Stimulated activated CD4-positive, alpha-beta T cell treated with anti-CD3 and anti-CD28 coated beads, Interleukin-2, amount 100 ng/mL, for 4 hours (primary cell): ENCODE data around the gene NAV3.

ENCODE experiments used
- DNase-seq: peaks from one replicate; pipeline ENCODE4 v3.0.0-alpha.2; 2020; ENCODE audit warnings: low read depth

NAV3 gene

GRCh38 chr12:77925536-77926108 is 94.9 kb downstream of the NAV3 start:
- no peak for DNase-seq

GRCh38 chr12:77928078-77928477 is 97.4 kb downstream of the NAV3 start:
- DNase-seq: no peak

DNA sequence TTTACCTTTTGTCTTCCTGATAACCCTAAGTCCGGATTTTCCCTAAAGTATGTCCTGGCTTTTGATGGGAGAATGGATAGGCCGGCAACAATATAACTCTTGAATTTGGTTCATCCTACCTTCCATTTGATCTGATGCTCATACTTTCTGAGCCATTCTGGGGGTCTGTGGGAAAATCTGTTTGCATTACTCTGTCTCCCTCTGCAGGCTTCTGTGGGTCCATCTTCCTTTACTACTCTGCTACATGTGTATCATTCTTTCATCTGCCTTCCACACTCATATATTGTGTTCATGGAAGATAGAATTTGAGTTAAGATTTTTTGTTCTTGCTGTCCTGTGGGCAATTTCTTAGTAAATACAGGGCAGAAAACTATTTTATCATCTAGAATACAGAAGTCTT is 101.5 kb downstream of the NAV3 start:
- DNase-seq: no peak

- DNase-seq: no peak
Measured at GRCh38 chr12:77938301-77938700, 107.6 kb downstream of the NAV3 start.

DNA sequence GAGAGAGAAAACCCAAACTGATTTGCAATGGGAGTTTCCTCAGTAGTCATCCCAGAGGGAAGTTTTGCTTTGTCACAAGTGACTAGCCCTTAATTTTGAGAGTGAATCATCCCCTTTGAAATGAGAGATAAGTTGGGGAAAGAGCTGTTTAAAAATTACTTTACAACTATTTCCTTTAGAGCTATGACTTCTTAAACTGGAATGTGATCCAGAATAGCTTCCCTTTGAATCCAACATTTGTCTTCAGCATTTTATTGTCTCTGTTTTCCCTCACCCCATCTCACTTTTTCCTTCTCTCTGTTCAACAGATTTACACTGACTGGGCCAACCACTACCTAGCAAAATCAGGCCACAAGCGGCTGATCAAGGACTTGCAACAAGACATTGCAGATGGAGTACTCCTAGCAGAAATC is 109.3 kb downstream of the NAV3 start:
- no peak for DNase-seq

DNA sequence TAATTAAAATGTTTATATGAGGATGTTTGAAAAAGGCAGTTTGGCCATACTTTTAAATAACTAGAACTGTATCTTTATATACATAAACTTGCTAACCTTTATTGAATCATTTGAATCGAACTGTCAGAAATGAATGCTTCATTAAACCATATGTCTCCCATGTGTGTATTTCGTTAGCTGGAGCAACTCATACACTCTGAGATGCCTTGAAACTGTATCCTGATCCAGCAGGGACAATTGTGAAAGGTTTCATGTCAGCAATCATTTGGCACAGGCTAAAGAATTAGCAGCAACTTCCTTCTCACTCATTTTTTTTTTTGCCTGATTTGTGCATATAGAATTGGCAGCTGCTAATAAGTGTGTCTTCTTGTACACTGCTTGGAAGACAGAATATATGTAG is 109.9 kb downstream of the NAV3 start:
- no peak for DNase-seq

DNA sequence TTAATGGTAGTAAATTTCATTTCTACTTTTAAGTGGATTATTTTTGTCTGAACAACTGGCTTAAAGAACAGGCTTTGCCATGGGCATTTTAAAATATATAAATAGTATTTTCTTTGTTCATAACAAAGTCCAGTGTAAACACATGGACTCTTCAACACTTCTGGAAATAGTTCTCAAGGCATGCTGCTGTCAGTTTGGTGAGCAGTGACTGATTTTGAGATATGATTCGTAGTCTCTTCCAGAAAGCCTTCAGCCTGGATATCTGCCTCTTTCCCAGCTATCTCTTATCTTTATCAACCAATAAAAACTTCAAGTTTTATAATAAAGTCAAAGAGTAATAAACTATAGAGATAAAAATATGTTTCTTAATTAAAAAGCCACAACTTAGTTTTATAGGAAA is 110.7 kb downstream of the NAV3 start:
- DNase-seq: no peak

GRCh38 chr12:77943466-77943865 is 112.8 kb downstream of the NAV3 start:
- DNase-seq: no peak

GRCh38 chr12:77946541-77947061 is 115.9 kb downstream of the NAV3 start:
- DNase-seq: no peak

- no peak for DNase-seq
Measured at GRCh38 chr12:77947330-77947729, 116.6 kb downstream of the NAV3 start.

DNA sequence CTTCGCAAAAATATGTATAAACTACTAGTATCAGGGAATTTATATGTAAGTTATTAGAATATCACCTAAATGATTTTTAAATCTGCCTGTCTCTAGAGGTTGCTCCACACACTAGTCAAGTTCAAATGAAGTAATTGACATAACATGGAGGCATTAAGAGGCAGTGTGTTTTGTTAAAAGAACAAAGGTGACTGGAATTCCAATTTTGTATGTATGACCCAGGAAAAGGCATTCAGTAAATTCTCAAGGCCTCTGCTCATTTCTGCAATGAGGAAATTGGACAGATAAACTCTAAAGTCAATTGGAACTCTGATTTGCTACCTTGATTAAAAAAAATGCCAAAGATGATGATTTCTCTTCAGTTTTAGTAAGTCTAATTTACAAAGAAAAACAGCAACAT is 117.1 kb downstream of the NAV3 start:
- no peak for DNase-seq

GRCh38 chr12:77949943-77950342 is 119.2 kb downstream of the NAV3 start:
- DNase-seq: no peak

DNA sequence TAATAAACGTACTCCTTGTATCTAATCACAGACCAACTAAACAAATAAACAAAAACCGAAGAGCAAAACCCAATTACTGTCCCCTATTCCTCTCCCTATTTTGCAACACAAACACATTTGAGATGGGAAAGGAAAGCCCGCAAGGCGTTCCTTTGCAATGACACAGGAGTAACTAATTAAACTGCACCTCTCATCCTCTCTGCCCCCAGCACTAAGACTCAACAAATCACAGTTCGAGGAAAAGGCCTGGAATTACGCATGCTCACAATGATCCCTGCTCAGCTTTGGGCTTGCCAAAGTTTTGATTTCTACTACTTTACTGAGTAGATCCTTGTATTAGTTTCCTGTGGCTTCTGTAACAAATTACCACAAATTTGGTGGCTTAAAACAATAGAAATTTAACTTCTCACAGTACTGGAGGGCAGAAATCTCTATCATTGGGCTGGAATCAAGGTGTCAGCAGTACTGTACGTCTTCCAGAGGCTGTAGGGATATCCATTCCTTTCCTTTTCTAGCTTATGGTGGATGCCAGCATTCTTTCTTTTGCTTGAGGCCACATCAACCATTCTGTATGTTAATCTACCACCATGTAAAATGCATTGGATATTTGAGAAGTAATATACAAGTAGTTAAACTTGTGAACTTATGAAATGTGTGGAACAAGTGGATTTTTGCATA is 123.0 kb downstream of the NAV3 start:
- no peak for DNase-seq

- no peak for DNase-seq
Measured at GRCh38 chr12:77954206-77954555, 123.5 kb downstream of the NAV3 start.

GRCh38 chr12:77957062-77957461 is 126.4 kb downstream of the NAV3 start:
- DNase-seq: no peak

- no peak for DNase-seq
Measured at GRCh38 chr12:77963576-77964178, 133.0 kb downstream of the NAV3 start.

DNA sequence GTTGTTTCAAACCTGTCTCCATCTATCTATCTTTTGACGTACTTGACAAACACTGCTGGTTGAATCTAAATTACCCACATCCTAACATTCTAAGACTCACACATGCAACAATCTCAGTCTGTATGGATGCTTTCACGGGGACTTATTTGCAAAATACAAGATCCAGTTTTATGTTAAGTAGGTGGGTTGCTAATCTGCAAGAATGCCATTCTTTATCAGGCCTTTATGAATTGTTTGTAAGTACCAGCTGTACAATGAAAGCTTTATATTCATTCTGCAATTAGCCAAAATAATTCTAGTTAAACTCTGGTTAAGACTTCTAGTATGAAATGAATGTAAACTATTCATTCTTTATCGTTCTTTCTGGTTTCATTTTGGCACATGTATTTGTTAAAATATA is 135.1 kb downstream of the NAV3 start:
- no peak for DNase-seq

DNA sequence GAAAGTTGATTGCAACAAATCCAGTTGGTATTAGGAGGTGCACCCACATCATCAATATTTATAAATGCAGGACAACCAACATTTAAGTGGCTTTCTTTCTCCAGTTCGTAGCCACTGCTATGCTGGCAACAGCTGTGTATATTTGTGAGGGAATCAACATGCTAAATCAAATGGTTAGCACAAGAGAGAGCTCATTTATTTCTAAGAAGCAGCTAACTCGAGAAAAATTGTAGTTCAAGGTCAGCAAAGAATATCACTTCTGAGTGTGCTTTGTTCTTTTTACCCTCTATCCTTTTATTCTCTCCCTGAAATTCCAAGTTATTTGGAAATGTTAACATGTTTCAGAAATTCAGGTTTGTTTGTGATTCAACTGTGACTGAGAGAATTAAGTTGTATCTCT is 137.3 kb downstream of the NAV3 start:
- no peak for DNase-seq

DNA sequence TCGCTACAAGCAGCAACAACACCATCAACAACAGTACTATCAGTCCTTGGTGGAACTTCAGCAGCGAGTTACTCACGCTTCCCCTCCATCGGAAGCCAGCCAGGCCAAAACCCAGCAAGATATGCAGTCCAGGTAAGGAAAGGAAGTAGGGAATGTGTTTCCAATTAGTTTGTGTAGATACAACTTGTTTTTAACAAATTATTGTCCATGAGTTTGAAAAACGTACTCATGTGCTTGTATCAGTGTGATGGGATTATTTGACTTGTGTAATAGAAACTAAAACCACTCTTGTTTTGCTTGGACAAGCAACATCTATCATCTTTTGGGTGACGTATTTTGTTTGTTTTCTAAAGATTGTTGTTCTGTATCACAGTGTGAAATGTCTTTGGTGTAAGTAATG is 137.9 kb downstream of the NAV3 start:
- no peak for DNase-seq

DNA sequence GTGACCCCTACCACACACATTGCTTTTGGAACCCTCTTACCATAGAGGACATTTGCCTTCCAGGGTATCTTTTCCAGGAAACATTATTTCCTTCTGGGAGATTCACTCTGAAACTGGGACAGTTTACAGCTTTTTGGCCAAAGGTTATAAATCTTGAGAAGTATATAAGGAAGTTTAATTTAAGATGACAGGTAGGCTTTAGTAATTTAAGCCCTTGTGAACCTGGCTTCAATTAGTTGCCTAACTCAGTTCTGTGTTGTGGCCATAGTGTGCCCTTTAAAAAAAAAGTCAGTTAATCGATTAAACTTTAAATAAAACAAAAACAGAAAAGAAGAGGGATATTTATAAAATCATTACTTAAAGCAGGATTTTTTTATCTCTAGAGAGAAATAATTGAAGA is 142.9 kb downstream of the NAV3 start:
- no peak for DNase-seq

GRCh38 chr12:77974645-77975044 is 144.0 kb downstream of the NAV3 start:
- DNase-seq: no peak

DNA sequence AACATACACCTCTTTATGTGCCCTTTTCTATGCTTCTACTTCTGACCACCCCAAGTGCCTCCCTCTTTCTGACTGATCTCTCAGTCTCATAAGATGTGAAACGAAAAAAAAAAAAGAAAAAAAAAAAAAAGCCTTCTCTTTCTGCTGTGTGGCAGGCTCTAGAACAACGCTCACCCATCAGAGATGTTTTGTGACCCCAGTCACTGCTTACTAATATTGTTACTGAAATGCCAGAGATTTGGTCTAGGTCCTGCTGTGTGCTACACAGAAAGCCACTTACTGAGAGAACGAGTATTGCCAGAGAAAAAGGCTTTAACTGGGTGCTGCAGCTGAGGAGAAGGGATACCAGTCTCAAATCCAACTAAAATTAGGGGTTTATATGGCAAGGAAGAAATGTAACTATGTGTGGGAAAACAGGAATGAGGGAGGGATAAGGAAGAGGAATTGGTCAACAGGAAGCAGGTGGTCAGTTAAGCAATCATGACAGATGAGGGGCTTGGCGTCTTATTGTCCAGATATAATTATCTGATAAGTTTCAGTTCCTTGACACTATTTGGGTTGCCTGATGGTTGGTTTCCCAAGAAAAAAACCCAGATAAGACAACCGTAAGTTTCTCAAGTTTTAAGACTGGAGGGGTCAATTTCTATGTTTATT is 149.0 kb downstream of the NAV3 start:
- DNase-seq: no peak

DNA sequence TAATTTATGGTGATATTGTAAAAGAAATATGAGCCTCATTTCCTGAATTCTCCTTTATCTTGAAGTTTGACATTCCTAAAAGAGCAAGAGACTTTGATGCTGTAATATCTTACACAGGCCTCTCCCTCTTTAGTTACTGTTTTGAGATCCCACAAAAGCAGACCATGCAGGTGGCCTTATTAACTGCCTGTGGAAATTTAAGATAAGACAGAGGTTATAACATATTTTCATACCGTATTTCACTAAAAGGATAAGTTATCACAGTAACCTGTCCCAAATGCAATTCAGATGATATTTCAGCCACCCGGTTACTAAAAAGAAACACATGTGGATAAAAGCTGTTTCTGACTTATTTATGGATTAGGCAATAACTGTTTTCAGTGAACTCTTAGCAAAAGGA is 150.1 kb downstream of the NAV3 start:
- no peak for DNase-seq
